Right ventricle myocardium superior (tissue), 1 donor: ENCODE data around the gene OSBPL2. TPM values are rescaled to one million over a fixed set of nuclear protein-coding genes. Genes with fewer than 3 reads are reported as not detected.

Source experiments
- ATAC-seq: fragments of 200-7000 bp; cut with Tn5 transposase; one replicate; pipeline ENCODE4 v1.9.1; 2020; ENCODE audit warnings: mild to moderate bottlenecking; ENCODE audit not compliant: poor library complexity
- DNase-seq: peaks from one replicate; pipeline ENCODE4 v3.0.0-alpha.2; 2020
- intact Hi-C: fragments of 100-400 bp; cut with DNase I; formaldehyde crosslinking; loops from one replicate; pipeline ENCODE4 v1.11.2; 2022
- total RNA-seq: library from RNA; stranded (reverse); fragmentation: NEBNext Ultra II Directional; extraction: Animal tissue kit (Norgen Biotek cat#: 25700); gene quantifications from one replicate; pipeline ENCODE4 v1.2.1, GENCODE V29; 2021
- donor health status: DM: no; HTN: yes; CAD: no; lungs with severe emphysema.

The OSBPL2 gene
- total RNA-seq, 1 donor from 2014 or later: 52.3 TPM

DNA sequence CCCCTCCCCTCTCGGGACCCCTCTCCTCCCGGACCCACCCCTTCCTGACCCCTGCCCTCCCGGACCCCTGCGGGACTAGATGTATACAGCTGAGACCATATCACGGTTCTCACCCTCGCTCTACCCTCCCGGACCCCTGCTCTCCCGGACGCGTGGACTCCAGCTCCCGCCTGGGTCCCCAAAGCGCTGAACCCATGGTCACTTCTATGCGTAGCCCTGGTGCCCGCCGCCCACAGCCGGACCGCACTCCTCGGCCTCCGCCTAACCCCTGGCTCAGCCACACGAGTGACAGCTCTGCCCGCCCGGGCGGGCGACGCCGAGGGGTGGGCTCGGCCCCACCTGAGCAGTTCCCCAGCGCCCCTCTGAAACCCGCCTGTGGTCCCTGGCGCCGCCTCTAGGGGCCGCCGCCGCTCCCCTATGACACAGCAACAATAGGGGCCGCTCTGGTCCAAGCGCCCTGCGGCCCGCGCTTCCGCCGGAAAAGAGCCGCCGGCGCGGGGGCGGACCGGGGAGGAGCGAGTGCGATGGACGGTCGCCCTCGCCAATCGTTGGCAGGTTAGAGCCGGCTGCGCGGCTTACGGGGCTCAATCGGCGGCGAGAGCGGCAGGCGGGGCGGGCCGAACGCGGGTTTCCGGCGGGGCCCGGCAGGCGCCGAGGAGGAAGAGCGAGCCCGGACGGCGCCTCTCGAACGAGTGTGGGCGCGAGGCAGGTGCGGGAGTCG lies 64.2 kb downstream of the OSBPL2 start, which contains the start of gene ADRM1:
Gene ADRM1 (plus strand): TSS at position 657 of the 721 bp plus-strand sequence. CDS start 572 bp downstream, outside the sequence.
- ATAC-seq: peak; percentile 94
- intact Hi-C loops: loop anchor here (2.0 kb wide), 1 partner anchor 80 kb away; no protein-coding TSS in a partner anchor
- peak; percentile 97 for DNase-seq

DNA sequence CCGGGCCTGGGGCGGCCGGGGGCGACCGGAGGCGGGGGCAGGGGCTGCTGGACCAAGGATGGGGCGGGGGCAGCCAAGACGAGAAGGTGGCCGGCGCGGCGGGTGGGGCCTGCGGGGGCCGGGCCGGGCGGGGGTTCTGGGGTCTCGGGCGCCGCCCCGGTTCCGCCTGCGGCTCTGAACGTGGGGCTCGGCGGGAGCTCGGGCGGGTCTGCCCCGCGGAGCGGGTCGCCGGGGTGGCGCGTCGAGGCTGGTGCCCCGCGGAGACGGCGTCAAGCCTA lies 64.7 kb downstream of the OSBPL2 start:
- no peak for DNase-seq
- no peak for ATAC-seq
- intact Hi-C loops: loop anchor here (2.0 kb wide), 1 partner anchor 80 kb away; no protein-coding TSS in a partner anchor

DNA sequence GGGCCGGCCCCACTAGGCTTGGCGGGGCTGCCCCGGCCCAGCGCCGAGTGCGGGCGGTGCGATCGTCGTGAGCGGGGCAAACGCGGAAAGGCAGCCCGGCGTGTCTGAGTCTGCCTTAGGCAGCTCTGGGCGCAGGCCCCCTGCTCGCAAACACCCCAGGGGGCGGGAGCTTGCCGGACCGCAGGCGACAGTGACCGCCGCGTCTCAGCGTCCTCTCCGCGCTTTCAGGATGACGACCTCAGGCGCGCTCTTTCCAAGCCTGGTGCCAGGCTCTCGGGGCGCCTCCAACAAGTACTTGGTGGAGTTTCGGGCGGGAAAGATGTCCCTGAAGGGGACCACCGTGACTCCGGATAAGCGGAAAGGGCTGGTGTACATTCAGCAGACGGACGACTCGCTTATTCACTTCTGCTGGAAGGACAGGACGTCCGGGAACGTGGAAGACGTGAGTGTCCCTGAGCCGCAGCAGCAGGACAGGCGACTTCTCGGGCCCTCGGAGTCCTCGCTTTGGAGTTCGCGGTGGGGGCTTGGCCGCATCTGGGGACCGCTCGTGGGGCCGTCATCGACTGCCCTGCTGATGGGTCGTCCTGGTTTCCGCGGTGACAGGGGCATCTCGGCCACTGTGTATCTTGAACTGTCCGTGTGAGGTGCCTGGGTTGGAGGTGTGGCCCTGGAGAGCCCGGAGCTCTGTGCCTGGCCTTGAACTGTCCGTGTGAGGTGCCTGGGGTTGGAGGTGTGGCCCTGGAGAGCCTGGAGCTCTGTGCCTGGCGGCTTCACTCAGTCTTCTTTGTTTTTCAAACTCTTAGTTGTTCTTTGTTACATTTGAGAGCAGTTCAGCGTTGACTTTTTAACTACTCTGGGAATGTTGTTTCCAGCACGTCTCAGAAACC lies 65.3 kb downstream of the OSBPL2 start:
- intact Hi-C loops: loop anchor here (2.0 kb wide), 1 partner anchor 79 kb away; no protein-coding TSS in a partner anchor
- no peak for DNase-seq
- no peak for ATAC-seq

DNA sequence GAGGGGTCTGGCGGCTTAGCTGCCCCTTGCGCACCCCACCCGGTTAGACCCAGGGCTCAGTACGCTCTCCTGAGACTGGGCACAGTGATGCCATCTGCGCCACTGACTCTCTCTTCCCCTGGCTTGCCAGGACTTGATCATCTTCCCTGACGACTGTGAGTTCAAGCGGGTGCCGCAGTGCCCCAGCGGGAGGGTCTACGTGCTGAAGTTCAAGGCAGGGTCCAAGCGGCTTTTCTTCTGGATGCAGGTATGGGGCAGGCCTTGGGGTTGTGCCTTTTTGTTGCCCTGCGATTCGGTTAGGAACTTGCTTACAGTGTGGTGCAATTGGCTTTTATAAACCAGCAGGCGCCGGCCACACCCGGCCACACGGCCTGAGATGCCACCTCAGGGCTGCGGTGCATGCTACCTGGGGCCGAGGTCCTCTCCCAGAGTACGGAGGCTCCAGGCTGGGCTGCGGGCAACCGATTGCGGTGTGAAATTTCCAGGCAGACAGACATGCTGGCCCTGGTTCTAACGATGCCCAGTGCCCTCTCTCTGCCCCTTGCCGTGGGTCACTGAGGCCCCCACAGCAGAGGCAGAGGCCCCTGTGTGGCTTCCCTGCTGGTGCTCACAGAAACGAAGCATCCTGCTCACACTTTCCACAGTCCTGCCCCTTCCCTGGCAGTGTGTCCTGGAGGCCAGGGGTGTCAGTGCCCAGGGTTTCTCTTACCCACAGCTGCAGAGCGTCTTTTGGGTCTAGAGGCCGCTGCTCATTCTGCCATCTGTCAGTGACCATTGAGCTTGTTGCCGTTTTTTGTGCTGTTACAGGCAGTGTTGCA lies 66.2 kb downstream of the OSBPL2 start:
- intact Hi-C loops: no loop called here
- ATAC-seq (no peak), DNase-seq (no peak)

DNA sequence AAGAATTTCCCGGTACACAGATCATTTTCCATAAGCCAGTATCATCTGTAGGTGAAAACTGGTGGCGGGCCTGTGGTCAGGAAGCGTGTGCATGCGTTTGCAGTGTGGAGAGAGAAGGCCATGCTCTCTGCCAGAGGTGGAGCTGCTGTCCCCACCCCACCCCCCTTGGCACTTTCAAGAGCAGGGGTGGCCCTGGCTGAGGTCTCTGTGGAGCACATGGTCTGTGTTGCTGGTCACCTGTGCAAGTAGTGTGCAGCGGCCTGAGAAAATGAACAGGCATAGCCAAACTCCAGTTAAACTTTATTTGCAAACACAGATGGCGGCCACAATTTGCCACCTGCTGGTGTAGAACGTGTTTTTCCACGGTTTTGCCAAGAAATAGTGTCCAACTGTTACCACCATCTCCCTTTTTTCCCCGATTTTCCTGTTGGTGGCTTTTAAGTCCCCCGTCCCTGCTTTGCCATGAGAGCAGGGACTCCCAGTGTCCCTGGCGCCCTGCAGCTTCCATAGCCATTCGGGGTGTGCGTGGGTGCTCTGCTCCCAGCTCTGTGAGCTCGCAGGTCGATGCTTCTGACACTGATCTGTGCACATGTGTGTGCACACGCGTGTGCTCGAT lies 66.9 kb downstream of the OSBPL2 start:
- ATAC-seq (no peak), DNase-seq (no peak)
- intact Hi-C loops: no loop called here

DNA sequence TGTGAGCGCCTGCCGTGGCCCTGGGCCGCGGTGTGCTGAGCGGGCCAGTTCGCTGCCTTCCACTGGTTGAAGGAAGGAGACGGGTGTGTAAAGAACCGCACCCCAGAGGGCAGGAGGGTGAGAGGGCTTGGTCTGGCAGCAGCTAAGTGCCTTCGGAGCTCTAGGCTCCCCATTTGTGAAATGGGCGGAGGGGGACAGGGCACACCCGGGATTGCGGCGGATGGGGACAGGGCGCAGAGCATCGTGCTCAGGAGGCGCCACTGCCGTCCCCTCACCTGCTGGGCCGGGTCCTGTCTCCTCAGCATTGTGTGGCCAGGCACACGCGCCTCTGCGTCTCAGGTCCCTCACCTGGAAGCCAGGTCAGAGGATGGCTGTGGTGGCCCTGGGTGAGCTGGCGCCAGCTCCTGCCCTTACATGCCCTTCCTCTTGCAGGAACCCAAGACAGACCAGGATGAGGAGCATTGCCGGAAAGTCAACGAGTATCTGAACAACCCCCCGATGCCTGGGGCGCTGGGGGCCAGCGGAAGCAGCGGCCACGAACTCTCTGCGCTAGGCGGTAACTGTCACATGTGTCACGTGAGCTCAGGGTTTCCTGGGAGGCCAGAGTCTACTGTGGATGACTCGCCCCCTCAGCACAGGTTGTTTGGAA lies 67.6 kb downstream of the OSBPL2 start:
- no peak for DNase-seq
- no peak for ATAC-seq
- intact Hi-C loops: no loop called here

DNA sequence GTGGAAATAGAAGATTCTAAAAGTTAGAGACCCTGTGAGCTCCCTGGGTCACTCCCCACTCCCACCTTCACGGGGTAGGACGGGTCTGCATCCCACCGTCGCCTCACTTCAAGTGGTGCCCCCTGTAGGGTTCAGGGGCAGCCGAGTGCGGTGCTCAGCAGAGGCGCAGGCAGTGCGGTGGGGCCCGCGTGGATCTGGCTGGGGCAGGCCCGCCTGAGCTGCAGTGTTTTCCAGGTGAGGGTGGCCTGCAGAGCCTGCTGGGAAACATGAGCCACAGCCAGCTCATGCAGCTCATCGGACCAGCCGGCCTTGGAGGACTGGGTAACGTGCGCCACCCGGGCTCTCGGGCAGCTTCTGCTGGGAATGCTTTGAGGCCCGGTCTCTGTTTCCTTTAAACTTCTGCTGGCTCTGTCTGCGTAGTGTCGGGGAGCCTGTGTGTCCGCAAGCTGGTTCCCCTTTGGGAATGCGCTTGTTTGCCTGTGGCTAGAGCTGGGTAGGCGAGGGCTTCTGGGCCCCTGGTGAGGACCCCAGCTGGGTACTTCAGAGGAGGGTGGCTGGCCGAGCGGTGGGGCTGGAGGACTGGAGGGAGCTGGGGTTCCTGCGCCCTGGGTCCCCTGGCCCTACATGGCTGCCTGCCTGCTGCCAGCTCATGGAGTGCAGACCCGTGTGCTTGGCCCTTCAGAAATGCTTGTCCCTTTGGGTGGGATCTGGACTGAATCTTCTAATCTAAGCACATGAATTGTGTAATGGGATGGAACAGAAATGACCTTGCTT lies 68.3 kb downstream of the OSBPL2 start:
- intact Hi-C loops: no loop called here
- DNase-seq (no peak), ATAC-seq (no peak)

DNA sequence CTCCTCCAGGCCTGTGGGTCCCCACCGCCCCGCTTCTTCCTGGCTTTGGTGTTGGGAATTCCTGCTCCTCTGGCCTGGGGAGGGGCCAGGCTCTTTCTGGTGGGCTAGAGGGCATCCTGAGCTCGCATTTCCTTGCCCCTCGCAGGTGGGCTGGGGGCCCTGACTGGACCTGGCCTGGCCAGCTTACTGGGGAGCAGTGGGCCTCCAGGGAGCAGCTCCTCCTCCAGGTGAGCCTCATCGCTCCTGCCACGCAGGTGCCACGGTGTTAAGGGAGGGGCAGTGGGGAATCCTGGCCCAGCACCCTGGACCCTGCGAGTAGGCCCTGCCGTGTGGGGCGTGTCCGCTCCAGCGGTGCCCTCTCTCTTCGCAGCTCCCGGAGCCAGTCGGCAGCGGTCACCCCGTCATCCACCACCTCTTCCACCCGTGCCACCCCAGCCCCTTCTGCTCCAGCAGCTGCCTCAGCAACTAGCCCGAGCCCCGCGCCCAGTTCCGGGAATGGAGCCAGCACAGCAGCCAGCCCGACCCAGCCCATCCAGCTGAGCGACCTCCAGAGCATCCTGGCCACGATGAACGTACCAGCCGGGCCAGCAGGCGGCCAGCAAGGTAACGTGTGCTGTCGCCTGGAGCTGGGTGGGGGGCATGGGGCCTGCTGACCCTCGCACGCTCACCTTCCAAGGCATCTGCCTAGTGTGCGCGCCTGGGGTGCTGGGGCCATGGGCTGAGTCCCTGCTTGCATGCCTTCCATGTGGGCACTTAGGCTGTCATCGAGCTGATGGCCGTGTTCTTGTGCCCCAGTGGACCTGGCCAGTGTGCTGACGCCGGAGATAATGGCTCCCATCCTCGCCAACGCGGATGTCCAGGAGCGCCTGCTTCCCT lies 69.1 kb downstream of the OSBPL2 start:
- ATAC-seq (no peak), DNase-seq (no peak)
- intact Hi-C loops: no loop called here

DNA sequence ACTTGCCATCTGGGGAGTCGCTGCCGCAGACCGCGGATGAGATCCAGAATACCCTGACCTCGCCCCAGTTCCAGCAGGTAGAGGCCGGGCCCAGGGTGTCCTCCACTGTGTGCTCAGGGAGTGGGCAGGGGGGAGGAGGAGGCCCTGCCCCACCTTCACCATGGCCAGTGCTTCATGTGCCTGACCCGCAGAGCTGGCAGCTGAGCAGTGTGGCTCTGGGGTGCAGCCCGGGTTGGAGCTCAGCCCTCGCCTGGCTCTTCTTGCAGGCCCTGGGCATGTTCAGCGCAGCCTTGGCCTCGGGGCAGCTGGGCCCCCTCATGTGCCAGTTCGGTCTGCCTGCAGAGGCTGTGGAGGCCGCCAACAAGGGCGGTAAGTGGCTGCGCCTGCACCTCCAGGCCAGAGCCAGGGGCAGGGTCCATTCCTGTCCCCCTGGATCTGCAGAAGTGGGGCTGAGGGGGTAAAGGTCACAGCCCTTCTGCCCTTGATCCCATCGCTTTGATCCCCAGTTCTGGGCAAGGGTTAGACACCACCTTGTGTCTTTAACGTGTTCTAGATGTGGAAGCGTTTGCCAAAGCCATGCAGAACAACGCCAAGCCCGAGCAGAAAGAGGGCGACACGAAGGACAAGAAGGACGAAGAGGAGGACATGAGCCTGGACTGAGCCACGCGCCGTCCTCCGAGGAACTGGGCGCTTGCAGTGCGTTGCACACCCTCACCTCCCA lies 69.9 kb downstream of the OSBPL2 start:
- ATAC-seq (peak; percentile 32), DNase-seq (no peak)
- intact Hi-C loops: no loop called here

DNA sequence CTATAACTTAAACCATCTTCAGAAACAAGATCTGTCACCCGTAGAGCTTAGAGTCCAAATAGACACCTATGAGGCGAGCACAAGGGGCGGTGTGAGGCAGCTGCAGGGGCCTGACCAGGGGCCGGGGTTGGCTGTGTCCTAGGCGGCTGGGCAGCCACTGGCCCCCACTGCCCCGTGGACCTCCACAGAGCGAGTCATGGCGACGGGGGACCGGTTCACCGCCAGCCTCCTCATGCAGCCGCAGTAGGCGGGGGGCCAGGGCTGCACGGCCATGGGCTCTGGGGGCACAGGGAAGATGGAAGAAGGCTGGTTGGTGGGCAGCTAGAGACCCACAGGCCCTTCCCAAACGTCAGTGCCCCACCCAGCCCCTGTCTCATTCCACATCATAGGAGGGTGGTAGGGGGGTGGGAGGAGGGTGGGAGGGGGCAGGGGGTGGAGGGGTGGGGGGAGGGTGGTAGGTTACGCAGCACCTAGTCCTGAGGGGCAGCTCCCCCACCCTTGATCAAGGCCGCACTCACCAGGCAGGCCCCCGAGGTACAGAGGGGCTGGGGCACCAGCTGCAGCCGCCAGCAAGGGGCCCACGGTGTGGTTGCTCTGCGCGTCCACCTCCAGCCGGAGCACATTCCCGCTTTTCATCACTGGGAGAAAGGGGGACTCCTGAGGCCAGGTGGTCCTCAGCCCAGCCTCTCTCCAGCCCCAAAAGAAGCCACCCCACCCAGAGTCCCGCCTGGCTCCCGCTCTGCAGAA lies 71.0 kb downstream of the OSBPL2 start:
- DNase-seq (no peak), ATAC-seq (no peak)
- intact Hi-C loops: no loop called here

DNA sequence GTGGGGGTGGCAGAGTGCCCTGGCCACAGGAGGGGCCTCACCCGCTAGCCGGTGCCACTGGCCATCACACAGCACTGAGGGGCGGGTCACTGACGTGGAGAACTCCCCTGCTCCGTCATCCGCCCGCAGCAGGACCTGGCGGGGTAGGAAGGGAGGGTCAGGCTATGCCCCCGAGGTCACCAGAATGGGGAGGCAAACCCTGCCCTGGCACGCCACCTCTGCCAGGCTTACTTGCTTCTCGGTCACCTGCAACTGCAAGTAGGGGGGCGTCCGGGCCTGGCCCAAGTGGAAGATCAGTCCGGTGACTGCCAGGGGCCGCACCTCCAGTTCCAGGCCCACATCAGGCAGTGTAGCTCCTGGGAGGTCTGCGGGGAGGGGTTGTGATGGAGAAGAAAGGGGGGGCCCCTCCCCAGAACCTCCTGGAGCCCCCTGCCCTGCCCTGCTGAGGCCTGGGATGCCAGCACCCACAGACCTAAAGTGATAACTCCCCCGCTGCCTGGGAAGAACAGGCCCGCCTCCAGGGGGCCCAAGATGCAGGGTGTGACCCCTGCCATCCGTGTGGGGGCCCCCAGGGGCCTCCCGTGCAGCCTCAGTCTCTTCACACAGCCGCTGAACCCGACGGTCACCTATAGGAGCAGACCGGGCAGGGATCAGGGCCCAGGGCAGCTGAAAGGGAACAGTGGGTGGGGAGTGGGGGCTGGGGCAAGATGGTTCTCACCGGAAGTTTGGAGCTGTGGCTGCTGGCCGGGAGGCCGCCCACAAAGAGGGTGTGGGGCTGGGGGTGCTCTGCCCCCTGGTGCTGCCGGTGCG lies 71.8 kb downstream of the OSBPL2 start:
- ATAC-seq (no peak), DNase-seq (no peak)
- intact Hi-C loops: no loop called here

DNA sequence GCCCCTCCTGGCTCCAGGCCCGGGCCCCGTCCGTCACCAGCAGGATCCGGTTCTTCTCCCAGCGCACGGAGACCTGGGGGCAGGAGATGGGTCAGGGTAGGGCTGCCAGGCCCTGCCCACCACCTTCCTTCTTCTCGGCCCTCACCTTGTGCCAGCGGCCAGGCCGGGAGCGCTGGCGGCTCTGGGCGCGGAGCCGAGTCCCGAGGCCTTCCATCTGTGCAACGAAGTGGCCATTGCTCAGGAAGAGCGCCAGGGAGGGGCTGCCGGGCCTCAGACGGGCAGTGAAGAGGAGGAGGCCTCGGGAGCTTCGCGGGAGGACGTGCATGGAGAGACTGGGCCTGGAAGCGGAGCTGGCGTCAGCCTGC lies 72.4 kb downstream of the OSBPL2 start:
- DNase-seq: no peak
- no peak for ATAC-seq
- intact Hi-C loops: no loop called here

DNA sequence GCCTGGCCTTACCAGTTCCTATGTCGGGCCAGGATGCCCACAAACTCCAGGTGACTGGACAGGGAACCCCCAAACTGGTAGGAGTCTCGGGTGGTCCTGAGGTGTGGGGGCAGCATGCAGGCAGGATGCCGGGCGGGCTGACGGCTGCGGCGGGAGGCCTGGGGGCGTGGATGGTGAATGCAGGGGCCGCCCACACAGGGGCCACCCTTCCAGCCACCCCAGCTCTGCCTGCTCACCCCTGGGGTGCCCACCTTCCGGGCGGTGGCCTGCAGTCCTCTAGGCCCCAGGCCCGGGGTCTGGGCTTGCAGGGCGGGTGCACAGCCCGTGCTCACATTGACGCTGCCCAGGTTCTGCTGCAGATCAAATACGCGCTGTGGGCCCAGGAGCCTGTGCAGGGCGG lies 72.8 kb downstream of the OSBPL2 start:
- DNase-seq (no peak), ATAC-seq (no peak)
- intact Hi-C loops: no loop called here

DNA sequence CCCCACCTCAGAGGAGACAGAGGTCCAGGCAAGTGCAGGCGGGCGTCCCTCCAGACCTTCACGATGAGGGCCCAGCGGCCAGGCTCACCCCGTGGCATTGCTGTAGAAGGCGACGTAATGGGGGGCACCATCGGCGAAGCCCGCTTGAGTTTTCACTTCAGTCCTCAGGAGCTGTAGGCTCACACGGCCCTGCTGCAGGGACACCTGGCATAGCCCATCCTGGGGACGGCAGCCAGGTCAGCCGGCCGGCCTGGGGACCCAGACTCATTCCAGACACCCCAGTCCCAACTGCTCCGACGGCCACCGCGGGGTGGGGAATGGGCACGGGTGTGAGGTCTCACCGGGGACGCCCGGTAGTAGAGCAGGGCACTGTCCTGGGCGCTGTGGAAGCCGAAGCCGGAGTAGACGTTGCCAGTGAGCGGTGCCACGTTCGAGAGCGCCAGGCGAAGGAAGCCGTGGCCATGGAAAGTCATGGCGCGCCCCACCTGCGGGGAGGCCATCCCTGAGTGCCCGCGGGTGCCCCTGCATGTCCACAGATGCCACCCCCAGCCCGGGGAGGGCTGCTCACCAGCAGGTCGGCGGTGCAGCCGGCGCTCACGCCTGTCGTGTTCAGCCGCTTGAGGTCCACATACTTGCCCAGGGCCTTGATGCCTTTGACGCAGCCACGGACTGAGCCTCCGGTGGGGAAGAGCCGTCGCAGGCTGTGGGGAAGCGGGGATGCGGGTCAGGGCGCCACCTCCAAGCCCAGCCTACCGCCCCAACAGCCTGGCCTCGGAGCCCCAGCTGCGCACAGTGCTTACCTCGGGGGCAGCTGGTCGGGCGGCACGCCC lies 73.7 kb downstream of the OSBPL2 start:
- DNase-seq (no peak), ATAC-seq (no peak)
- intact Hi-C loops: no loop called here
